Heart right ventricle (tissue), 16 donors: ENCODE results near the gene MMP24OS. TPM values are rescaled to one million over a fixed set of nuclear protein-coding genes. Genes with fewer than 3 reads are reported as not detected.
A peak's percentile ranks its signal among the peaks of the same experiment; 100 is the strongest.
"Not testable (repeated sequence)": the region's sequence is repeated elsewhere in the genome, so short reads cannot be mapped to it uniquely, and the experiment has no call there.

ENCODE experiments used
- ATAC-seq, 8 donors: fragments of 200-7000 bp; cut with Tn5 transposase; one replicate each; pipeline ENCODE4 v1.9.1; 2020; ENCODE audit warnings: mild to moderate bottlenecking in 8 of 8, moderate library complexity in 8 of 8, moderate number of reproducible peaks in 1 of 8
- DNase-seq, 2 donors: peaks; one replicate each; pipeline ENCODE4 v3.0.0-alpha.2; 2020
- H3K27ac ChIP-seq, 10 donors: fragments of 200-600 bp; sonication (generic) in 2 of 10; one replicate each; pipeline versions ENCODE4 v1.5.0 to v1.8.0; 2020 to 2022; ENCODE audit warnings: mild to moderate bottlenecking in 3 of 10
- H3K27me3 ChIP-seq, 7 donors: fragments of 200-600 bp; one replicate each; pipeline ENCODE4 v1.8.0; 2021 to 2022; ENCODE audit warnings: mild to moderate bottlenecking in 2 of 7
- H3K36me3 ChIP-seq, 9 donors: fragments of 200-600 bp; sonication (generic) in 1 of 9; one replicate each; pipeline versions ENCODE4 v1.5.0 to v1.8.0; 2020 to 2022; ENCODE audit warnings: mild to moderate bottlenecking in 2 of 9
- H3K4me1 ChIP-seq, 9 donors: fragments of 200-600 bp; sonication (generic) in 1 of 9; one replicate each; pipeline versions ENCODE4 v1.5.0 to v1.8.0; 2020 to 2022; ENCODE audit warnings: mild to moderate bottlenecking in 4 of 9
- H3K4me3 ChIP-seq, 10 donors: fragments of 200-600 bp; sonication (generic) in 2 of 10; one replicate each; pipeline versions ENCODE4 v1.5.0 to v1.8.0; 2020 to 2022; ENCODE audit warnings: mild to moderate bottlenecking in 7 of 10, moderate library complexity in 2 of 10
- H3K9me3 ChIP-seq, 11 donors: fragments of 200-600 bp in 10 of 11; sonication (generic) in 2 of 11; one replicate each; pipeline versions ENCODE4 v1.5.0 to v1.8.0; 2013 to 2022; ENCODE audit warnings: mild to moderate bottlenecking in 2 of 11, control low read depth in 1 of 11, moderate library complexity in 1 of 11
- CTCF ChIP-seq, 9 donors: fragments of 200-600 bp; sonication (generic) in 2 of 9; IDR thresholded peaks; one replicate each; pipeline versions ENCODE4 v1.5.0 to v1.8.0; 2021 to 2022; ENCODE audit warnings: antibody characterized with exemption in 9 of 9, mild to moderate bottlenecking in 5 of 9, moderate library complexity in 1 of 9
- WGBS, 2 donors: extraction: QIAGEN DNeasy Blood & Tissue Kit; methylation state at CpG; one replicate each; pipeline ENCODE4 v1.1.7; 2013; ENCODE audit warnings: inconsistent platforms in 1 of 2; 5-methylcytosine and 5-hydroxymethylcytosine counted together
- intact Hi-C, 10 donors: fragments of 100-400 bp; cut with DNase I; formaldehyde crosslinking; loops; one replicate each; pipeline versions ENCODE4 v1.11.1 to v1.14.2; 2022
- polyA plus RNA-seq, 2 donors: library from polyadenylated mRNA; stranded (reverse); fragments of 200-250 nt; gene quantifications; one replicate each; pipeline ENCODE4 v1.2.3, GENCODE V29; 2013
- total RNA-seq, 10 donors: library from RNA; stranded (reverse); fragmentation: NEBNext Ultra II Directional in 3 of 10; extraction: Animal tissue kit (Norgen Biotek cat#: 25700) in 3 of 10; gene quantifications; one replicate each; pipeline versions ENCODE4 v1.2.1 to v1.2.4, GENCODE V29; 2021 to 2023
- donor health status: Arrhythmogenic right ventricular cardiomyopathy.
- donor health status: ischemic (EF 13 %, LVEDD 7.1; RV severe dilation, severe dysfunction).
- donor health status: healthy with polysubstance abuse.
- donor health status: DM: no; HTN: yes; CAD: no.
- donor health status: DM: no; HTN: no; CAD: no.
- donor health status: ischemic (EF 25% LVEDD 6.9; RV normal size, moderate dysfunction).
- donor health status: ischemic (EF 25% LVEDD 5.7; RV mildly dilated, moderate dysfunction).
- donor health status: healthy.
- donor health status: DM: yes; HTN: yes; CAD: no.
- donor health status: Ischemic cardiomyopathy.
- donor health status: ischemic (EF 35%, LVEDD 5.7; RV mildly dilated, moderate dysfunction).
- donor health status: nonischemic (EF 11% LVEDD 7.7; RV severe dilation, severe dysfunction).
- donor health status: DM: yes; HTN: yes; CAD: no.
- donor health status: PGD.
- donor health status: ischemic (EF 29% LVEDD 5.4; RV normal size, mild dysfunction).
- donor health status: nonischemic (EF 23%, LVEDD 6.1; RV moderate dilation, normal function).

MMP24OS gene
- total and polyA plus RNA-seq, 12 donors, result 14.4 to 64.1 (median 46.1) TPM

- 91 to 93% methylated on average over 6 of the region's 6 CpGs for WGBS, 2 donors
- intact Hi-C loops, result loop anchor here in 3 of 10 donors (10.0 kb wide), 3 partner anchors 116 to 426 kb away; partner anchors contain the start of genes EDEM2 (in 2 of the 3) and TRPC4AP (in 1 of the 3)
- H3K27ac ChIP-seq, result no peak overlapping the region
Observed at GRCh38 chr20:35260426-35260825, 17.5 kb downstream of the MMP24OS start.

GRCh38 chr20:35257175-35257909 lies 20.6 kb downstream of the MMP24OS start:
- peak in 4 of 8 donors; percentile 19 to 42 (median 34) for ATAC-seq
- Histone ChIP-seq H3K27me3 (no peaks in the 10 kb centered on the region), H3K27ac (no peak overlapping the region), H3K4me1 (peaks cover 0 to 15% (median 8%) of the 10 kb centered on the region in 9 donors), H3K36me3 (peaks cover 0 to 20% (median 0%) of the 10 kb centered on the region in 9 donors), H3K9me3 (no peaks in the 10 kb centered on the region), H3K4me3 (no peak overlapping the region)
- no peak for DNase-seq
- intact Hi-C loops, result no loop called here
- TF ChIP-seq CTCF (IDR thresholded peaks at IDR 0.05), result no peak
- WGBS, 2 donors, result 31 to 40% methylated on average over 8 of the region's 8 CpGs

More at GRCh38 chr20:35260426-35260825, 17.5 kb downstream of the MMP24OS start:
- Histone ChIP-seq H3K36me3 (peaks cover 0 to 25% (median 0%) of the 10 kb centered on the region in 9 donors), H3K4me3 (no peak overlapping the region), H3K4me1 (peaks cover 0 to 30% (median 16%) of the 10 kb centered on the region in 9 donors), H3K9me3 (no peaks in the 10 kb centered on the region), H3K27me3 (no peaks in the 10 kb centered on the region)
- no peak for TF ChIP-seq CTCF (IDR thresholded peaks at IDR 0.05)
- no peak for DNase-seq
- no peak for ATAC-seq

- TF ChIP-seq CTCF (IDR thresholded peaks at IDR 0.05), result no peak
- H3K4me3 ChIP-seq, result no peak overlapping the region
- intact Hi-C loops, result no loop called here
- no peak for ATAC-seq
- WGBS, 2 donors, result 93% methylated on average over 12 of the region's 12 CpGs
- H3K27me3 ChIP-seq, result no peaks in the 10 kb centered on the region
- H3K27ac ChIP-seq, result no peak overlapping the region
- DNase-seq, result no peak
- peaks cover 0 to 15% (median 8%) of the 10 kb centered on the region in 9 donors for H3K4me1 ChIP-seq
- no peaks in the 10 kb centered on the region for H3K9me3 ChIP-seq
- peaks cover 0 to 9% (median 0%) of the 10 kb centered on the region in 9 donors for H3K36me3 ChIP-seq
Observed at GRCh38 chr20:35254448-35254999, 23.4 kb downstream of the MMP24OS start.

- ATAC-seq (no peak), DNase-seq (no peak)
- H3K27me3 ChIP-seq, result no peaks in the 10 kb centered on the region
- no peaks in the 10 kb centered on the region for H3K9me3 ChIP-seq
- no peak overlapping the region for H3K4me3 ChIP-seq
- peaks cover 0 to 13% (median 8%) of the 10 kb centered on the region in 9 donors for H3K4me1 ChIP-seq
- intact Hi-C loops, result no loop called here
- WGBS, 2 donors, result 73 to 75% methylated on average over 3 of the region's 3 CpGs
- H3K36me3 ChIP-seq, result peaks cover 0 to 9% (median 0%) of the 10 kb centered on the region in 9 donors
- no peak for TF ChIP-seq CTCF (IDR thresholded peaks at IDR 0.05)
- no peak overlapping the region for H3K27ac ChIP-seq
Observed at GRCh38 chr20:35253010-35253409, 24.9 kb downstream of the MMP24OS start.

GRCh38 chr20:35252598-35252997 lies 25.3 kb downstream of the MMP24OS start:
- intact Hi-C loops, ATAC-seq, H3K9me3 ChIP-seq, H3K4me3 ChIP-seq, H3K4me1 ChIP-seq, DNase-seq, H3K27me3 ChIP-seq, H3K36me3 ChIP-seq: not testable (repeated sequence)
- peak overlapping the region in 1 of 10 donors; percentile 26 for H3K27ac ChIP-seq
- 86 to 100% methylated on average over 2 of the region's 2 CpGs for WGBS, 2 donors
